PFSK-1 (cell line): ENCODE measurements around the gene LTBP2.

ENCODE experiments used
- FOXP2 ChIP-seq: optimal IDR thresholded peaks from 2 replicates; pipeline ENCODE3; 2011; ENCODE audit warnings: borderline replicate concordance, control low read depth, inconsistent platforms; ENCODE audit not compliant: insufficient read depth; ENCODE audit errors: extremely low read length, extremely low read depth
- POLR2AphosphoS5 ChIP-seq: IDR thresholded peaks from 2 replicates; pipeline ENCODE4 v1.6.1; 2012; ENCODE audit warnings: low read depth, mild to moderate bottlenecking, control low read depth, low read length, moderate library complexity
- REST ChIP-seq, 2 experiments: IDR thresholded peaks; 2 replicates each; pipeline versions ENCODE4 v1.6.1 to v1.8.0; 2011 to 2012; ENCODE audit warnings: low read depth in 2 of 2, low read length in 2 of 2, control low read depth in 1 of 2, inconsistent platforms in 1 of 2, mild to moderate bottlenecking in 1 of 2, moderate library complexity in 1 of 2; ENCODE audit not compliant: insufficient read depth in 1 of 2
- SIN3A ChIP-seq: IDR thresholded peaks from 2 replicates; pipeline ENCODE4 v1.6.1; 2012; ENCODE audit warnings: mild to moderate bottlenecking, low read length, moderate library complexity, borderline replicate concordance; ENCODE audit not compliant: insufficient read depth
- TAF1 ChIP-seq: IDR thresholded peaks from 2 replicates; pipeline ENCODE4 v1.6.1; 2012; ENCODE audit warnings: low read length, control low read depth, borderline replicate concordance; ENCODE audit not compliant: insufficient read depth

Gene LTBP2

GRCh38 chr14:74502236-74503019, 109.6 kb downstream of the LTBP2 start:
- no peak for TF ChIP-seq POLR2AphosphoS5
- TF ChIP-seq REST (IDR thresholded peaks at IDR 0.05; ENCODE audit: insufficient read depth in 1 of 2, low read depth in 2 of 2, low read length in 2 of 2): no peak
- no peak for TF ChIP-seq TAF1
- no peak for TF ChIP-seq FOXP2
- no peak for TF ChIP-seq SIN3A

- TF ChIP-seq REST (IDR thresholded peaks at IDR 0.05; ENCODE audit: insufficient read depth in 1 of 2, low read depth in 2 of 2, low read length in 2 of 2): no peak
- TF ChIP-seq FOXP2: no peak
- TF ChIP-seq TAF1: no peak
- TF ChIP-seq POLR2AphosphoS5: no peak
- TF ChIP-seq SIN3A: no peak
These were observed 110.3 kb downstream of the LTBP2 start for GRCh38 chr14:74501691-74502090.

GRCh38 chr14:74501135-74501614, 110.9 kb downstream of the LTBP2 start:
- TF ChIP-seq FOXP2: no peak
- no peak for TF ChIP-seq SIN3A
- TF ChIP-seq POLR2AphosphoS5: no peak
- TF ChIP-seq REST (IDR thresholded peaks at IDR 0.05; ENCODE audit: insufficient read depth in 1 of 2, low read depth in 2 of 2, low read length in 2 of 2): no peak
- TF ChIP-seq TAF1: no peak

GRCh38 chr14:74500417-74501134, 111.5 kb downstream of the LTBP2 start:
- TF ChIP-seq POLR2AphosphoS5 (no peak), SIN3A (no peak), TAF1 (no peak), FOXP2 (no peak), REST (IDR thresholded peaks at IDR 0.05; ENCODE audit: insufficient read depth in 1 of 2, low read depth in 2 of 2, low read length in 2 of 2) (no peak)
